ENCODE data around the gene PRICKLE2.
A peak's percentile ranks its signal among the peaks of the same experiment; 100 is the strongest.

The PRICKLE2 gene

GRCh38 chr3:64226730-64227129, 1.5 kb upstream of the PRICKLE2 start:
- H3K27ac ChIP-seq = no peak overlapping the region
- no peak for TF ChIP-seq ZFX (IDR thresholded peaks at IDR 0.05; ENCODE audit: borderline replicate concordance)
- no peak for TF ChIP-seq CTCF (IDR thresholded peaks at IDR 0.05)

GRCh38 chr3:64225695-64226499, 631 bp upstream of the PRICKLE2 start:
- TF ChIP-seq CTCF (IDR thresholded peaks at IDR 0.05) = no peak
- H3K27ac ChIP-seq = no peak overlapping the region

DNA sequence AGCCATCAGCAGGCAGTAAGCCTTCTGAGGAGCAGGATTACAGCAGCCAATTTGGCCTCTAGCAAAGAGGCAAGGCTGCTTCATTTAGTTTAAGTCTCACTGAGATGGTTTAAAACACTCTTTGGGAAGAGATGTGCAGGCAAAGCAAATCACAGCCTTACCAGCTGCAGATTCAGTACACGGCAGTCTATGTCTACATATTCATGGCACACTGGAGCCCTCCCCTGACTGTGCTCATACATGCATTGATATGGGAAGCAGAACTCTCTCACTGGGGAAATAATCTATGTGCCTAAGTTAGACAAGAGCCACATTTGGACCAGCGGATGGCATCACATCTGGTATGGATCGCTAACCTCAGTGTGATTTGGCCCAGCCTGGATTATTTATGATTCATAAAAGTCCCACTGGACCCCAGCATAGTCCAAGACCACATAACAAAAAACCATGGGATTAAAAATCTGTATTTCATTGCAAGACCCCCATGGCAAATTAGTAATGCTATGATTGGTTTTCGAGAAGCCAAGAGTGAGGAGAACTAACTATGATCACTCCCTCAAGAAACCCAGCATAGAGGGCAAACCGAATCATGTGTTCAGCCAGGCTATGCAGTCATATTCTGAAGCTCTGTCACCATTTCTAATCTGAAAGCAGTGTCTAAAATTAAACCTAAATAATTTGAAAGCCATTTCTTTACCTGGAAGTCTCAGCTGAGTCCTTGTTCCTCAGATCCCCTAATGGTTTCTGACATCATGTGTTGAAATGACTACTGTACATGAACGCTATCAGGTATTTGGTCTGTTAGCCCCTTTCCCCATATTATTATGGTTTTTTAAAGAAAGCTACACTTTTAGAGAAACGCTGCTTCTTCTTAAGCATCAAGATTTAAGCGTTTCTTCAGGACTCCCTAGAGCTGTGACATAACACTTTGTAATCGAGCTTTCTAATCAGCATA, 1.2 kb downstream of the PRICKLE2 start:
- H3K27ac ChIP-seq = no peak overlapping the region
- TF ChIP-seq CTCF (IDR thresholded peaks at IDR 0.05) (no peak), ZFX (IDR thresholded peaks at IDR 0.05; ENCODE audit: borderline replicate concordance) (no peak)

DNA sequence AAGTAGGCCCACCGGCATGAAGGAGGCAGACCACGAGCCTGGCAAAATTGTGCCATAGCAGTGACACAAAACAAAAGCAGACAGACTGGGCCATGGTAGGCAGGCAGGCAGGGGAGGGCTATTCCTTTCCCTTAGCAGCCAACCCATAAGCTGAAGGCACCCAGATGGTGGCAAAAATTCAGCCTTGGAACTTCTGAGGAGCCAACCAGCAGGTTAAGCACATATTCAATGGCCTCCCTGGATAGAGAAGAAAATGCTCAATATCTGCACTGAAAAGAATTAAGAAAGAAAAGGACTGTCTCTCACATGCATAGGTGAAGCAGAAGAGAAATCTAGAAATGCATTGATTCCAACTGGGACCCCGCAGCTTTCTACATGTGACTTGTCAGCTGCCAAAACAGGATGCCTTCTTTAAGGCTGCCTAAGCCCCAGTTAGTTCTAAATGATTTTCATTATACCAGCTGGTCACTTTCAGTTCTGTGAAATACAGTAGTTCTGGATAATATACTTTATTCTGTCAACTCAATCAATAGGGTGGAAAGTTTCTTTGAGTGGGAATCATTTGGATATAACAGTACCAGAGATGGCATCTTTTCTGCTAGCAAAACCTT, 2.7 kb downstream of the PRICKLE2 start:
- TF ChIP-seq ZFX (IDR thresholded peaks at IDR 0.05; ENCODE audit: borderline replicate concordance) = no peak
- TF ChIP-seq CTCF (IDR thresholded peaks at IDR 0.05) = no peak
- no peak overlapping the region for H3K27ac ChIP-seq

DNA sequence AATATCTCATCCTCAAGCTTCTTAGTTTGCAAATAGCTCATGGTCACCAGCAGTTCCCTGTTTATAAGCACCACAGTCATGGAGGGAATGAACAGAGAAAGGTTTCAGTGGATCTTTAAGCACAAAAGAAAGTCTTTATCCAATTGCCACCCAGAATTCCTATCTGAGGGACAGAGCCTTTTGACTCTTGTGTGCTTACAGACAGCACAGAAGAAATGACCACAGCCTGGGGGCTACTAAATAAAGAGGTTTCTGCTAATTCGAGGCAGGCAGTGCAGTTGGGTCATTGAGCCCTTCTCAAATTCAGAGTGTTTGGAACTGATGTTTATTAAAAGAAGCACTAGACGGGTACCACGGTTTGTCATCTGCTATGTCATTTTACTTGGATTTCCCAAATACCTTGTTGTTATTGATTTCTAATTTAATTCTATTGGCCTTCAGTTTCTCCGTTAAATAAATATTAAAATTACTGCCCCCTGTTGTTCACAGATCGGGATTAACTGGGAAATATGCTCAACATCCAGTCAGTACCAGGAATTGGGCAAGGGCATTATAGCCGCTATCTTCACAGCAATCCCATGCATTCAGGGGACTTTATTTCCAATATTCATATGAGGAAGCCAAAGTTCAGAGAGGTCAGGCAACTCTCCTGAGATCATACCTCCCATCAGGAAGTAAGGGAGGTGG, 3.6 kb downstream of the PRICKLE2 start:
- H3K27ac ChIP-seq = no peak overlapping the region

More for the DNA sequence above, 3.6 kb downstream of the PRICKLE2 start:
- no peak for TF ChIP-seq ZFX (IDR thresholded peaks at IDR 0.05; ENCODE audit: borderline replicate concordance)
- 0 out of 2 replicates have a peak, but pooled peaks have one; percentile 8 for TF ChIP-seq CTCF (IDR thresholded peaks at IDR 0.05)
